Stimulated activated CD4-positive, alpha-beta T cell treated with anti-CD3 and anti-CD28 coated beads, Interleukin-1b, Interleukin-23, amount 100 ng/mL, for 48 hours (primary cell): ENCODE measurements around the gene SEMA3G.

Experiments
- DNase-seq: peaks from one replicate; pipeline ENCODE4 v3.0.0-alpha.2; 2020

SEMA3G gene

DNA sequence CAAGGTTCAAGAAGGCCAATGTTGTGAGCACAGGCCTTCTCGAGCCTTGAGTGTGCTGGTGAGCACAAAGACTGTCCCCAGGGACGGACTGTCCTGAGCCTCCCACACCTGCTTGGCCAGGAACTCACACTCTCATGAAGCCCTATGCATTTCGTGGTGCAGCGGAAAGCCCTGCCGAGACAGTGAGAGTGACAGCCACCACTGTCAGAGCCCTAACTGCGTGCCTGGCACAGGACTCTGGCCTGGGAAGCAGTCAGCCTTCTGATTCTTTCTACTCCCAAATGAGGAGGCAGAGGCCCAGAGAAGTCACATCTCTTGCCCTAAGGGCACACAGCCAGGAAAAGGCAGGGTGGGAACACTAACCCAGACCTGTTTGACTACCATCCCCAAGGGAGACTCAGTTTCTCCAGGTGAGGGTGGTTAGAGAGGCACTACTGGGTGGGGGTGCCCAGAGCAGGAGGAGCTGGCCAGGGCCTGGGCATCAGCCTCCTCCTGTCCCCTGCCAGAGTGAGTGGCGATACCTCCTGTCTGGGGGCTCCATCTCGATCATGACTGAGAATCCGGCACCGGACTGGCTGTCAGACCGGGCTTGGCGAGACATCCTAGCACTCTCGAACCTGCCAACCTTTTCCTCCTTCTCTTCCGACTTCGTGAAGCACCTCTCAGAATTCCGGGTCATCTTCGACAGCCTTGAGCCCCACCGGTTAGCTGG, 50.8 kb downstream of the SEMA3G start:
- no peak for DNase-seq

GRCh38 chr3:52393131-52393807, 51.6 kb downstream of the SEMA3G start:
- DNase-seq = no peak

GRCh38 chr3:52392216-52392930, 52.5 kb downstream of the SEMA3G start:
- no peak for DNase-seq

GRCh38 chr3:52391096-52391495, 53.8 kb downstream of the SEMA3G start:
- DNase-seq = no peak

DNA sequence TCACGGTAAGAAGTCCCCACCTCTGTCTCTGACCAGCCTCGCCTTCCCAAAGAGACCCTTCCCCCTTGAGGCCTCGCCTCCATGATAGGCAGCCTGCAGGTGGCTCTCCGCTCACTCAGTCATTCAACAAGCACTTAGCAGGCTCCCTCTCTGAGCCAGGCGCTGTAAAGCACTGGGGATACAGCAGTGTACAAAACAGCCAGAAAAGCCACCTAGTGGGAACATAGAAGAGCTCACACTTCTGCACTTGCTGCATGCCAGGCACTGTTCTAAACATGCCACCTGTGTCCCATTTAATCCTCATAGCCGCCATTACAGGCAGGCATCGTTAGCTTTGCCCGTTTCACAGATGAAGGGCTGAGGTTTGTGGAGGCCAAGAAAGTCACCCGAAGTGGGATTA, 56.0 kb downstream of the SEMA3G start:
- no peak for DNase-seq

GRCh38 chr3:52388348-52388821, 56.5 kb downstream of the SEMA3G start:
- DNase-seq = no peak

DNA sequence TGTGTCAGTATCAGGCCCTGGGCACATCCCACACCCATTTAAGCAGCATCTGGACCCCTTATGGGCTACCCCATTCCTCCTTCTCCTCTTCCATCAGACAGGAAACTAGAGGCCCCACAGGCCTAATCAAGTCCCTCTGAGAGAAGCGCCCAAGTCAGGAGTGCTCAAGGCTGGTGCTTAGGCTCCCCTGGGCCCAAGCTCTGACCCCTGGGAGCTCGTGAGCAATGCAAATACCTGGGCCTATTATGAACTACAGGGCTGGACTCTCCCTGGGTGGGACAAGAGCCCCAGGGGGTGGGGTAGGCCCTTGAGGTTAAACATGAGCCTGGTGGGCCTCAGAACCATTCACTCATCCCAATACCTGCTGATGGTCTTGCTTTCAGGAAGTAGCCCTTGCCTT, 57.4 kb downstream of the SEMA3G start:
- DNase-seq = no peak

GRCh38 chr3:52385157-52385556, 59.7 kb downstream of the SEMA3G start:
- peak; percentile 29 for DNase-seq

DNA sequence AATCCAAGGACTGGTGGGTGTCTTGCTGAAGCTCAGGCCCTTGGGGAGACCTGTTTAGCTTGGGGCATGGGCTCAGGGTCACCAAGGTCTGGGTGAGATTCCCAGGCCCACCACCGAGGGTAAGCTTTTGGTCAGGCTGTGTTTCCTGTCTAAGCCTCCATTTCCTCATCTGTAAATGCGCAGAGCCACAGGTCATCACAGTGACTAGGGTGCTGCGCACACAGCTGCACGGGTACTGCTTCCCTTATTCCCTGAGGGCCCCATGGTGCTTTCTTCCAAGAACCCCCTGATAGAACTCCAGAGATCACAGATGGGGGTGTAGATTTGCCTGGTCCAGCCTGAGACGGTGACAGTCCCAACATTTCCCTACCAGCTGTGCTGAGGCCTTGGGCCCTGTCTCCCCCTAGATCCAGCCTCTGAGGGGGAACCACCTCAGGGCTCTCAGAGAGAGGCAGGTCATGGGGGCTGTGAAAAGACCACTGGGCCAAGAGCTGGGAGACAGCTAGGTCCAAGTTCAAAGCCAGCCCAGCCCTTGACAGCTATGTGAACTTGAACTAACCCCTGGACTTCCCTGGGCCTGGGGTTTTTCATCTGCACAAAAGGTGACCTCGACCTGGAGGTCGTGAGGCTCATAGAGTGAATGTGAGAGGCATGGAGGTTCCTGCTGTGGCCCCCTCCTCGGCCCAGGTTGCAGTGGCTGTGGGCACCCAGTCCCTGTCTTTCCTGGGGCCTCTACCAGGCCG, 60.7 kb downstream of the SEMA3G start:
- no peak for DNase-seq

GRCh38 chr3:52383446-52383845, 61.5 kb downstream of the SEMA3G start:
- DNase-seq = no peak
